IPS-15b (cell line): Measurements from ENCODE around the gene VAMP2.
A peak's percentile ranks its signal among the peaks of the same experiment; 100 is the strongest.

Experiments used
- H3K27me3 ChIP-seq: one replicate; pipeline ENCODE4 v1.6.1; 2013; ENCODE audit warnings: low read length; ENCODE audit not compliant: control insufficient read depth, insufficient read depth
- H3K36me3 ChIP-seq: one replicate; pipeline ENCODE4 v1.6.1; 2013; ENCODE audit warnings: low read length; ENCODE audit not compliant: control insufficient read depth, insufficient read depth
- H3K4me1 ChIP-seq: one replicate; pipeline ENCODE4 v1.6.1; 2013; ENCODE audit warnings: mild to moderate bottlenecking, low read length; ENCODE audit not compliant: control insufficient read depth, insufficient read depth
- H3K4me3 ChIP-seq: one replicate; pipeline ENCODE4 v1.5.1; 2013; ENCODE audit warnings: low read depth, low read length
- H3K9ac ChIP-seq: one replicate; pipeline ENCODE4 v1.6.1; 2013; ENCODE audit warnings: low read depth, mild to moderate bottlenecking, low read length
- H3K9me3 ChIP-seq: one replicate; pipeline ENCODE4 v1.6.1; 2013; ENCODE audit warnings: mild to moderate bottlenecking, low read length; ENCODE audit not compliant: control insufficient read depth, insufficient read depth

VAMP2 gene

GRCh38 chr17:8121681-8122421 lies 40.9 kb downstream of the VAMP2 start:
- H3K4me3 ChIP-seq = peak overlapping the region; percentile 100
- peaks cover 9% of the 10 kb centered on the region for H3K4me1 ChIP-seq
- H3K27me3 ChIP-seq = peaks cover 54% of the 10 kb centered on the region
- no peak overlapping the region for H3K9ac ChIP-seq
- H3K36me3 ChIP-seq = no peaks in the 10 kb centered on the region
- no peaks in the 10 kb centered on the region for H3K9me3 ChIP-seq

GRCh38 chr17:8121407-8121680 lies 41.4 kb downstream of the VAMP2 start:
- Histone ChIP-seq H3K27me3 (peaks cover 57% of the 10 kb centered on the region), H3K36me3 (no peaks in the 10 kb centered on the region), H3K4me1 (peaks cover 9% of the 10 kb centered on the region), H3K9ac (no peak overlapping the region), H3K4me3 (peak overlapping the region; percentile 100), H3K9me3 (no peaks in the 10 kb centered on the region)

GRCh38 chr17:8120520-8121406 lies 42.0 kb downstream of the VAMP2 start:
- H3K9me3 ChIP-seq = no peaks in the 10 kb centered on the region
- H3K9ac ChIP-seq = peak overlapping the region; percentile 47
- peak overlapping the region; percentile 100 for H3K4me3 ChIP-seq
- H3K4me1 ChIP-seq = peaks cover 9% of the 10 kb centered on the region
- no peaks in the 10 kb centered on the region for H3K36me3 ChIP-seq
- H3K27me3 ChIP-seq = peaks cover 60% of the 10 kb centered on the region

GRCh38 chr17:8119581-8120519 lies 42.9 kb downstream of the VAMP2 start:
- Histone ChIP-seq H3K4me3 (peak overlapping the region; percentile 100), H3K9me3 (no peaks in the 10 kb centered on the region), H3K27me3 (peaks cover 64% of the 10 kb centered on the region), H3K4me1 (peaks cover 6% of the 10 kb centered on the region), H3K9ac (peak overlapping the region; percentile 47), H3K36me3 (no peaks in the 10 kb centered on the region)

GRCh38 chr17:8118769-8119580 lies 43.8 kb downstream of the VAMP2 start:
- Histone ChIP-seq H3K36me3 (no peaks in the 10 kb centered on the region), H3K4me1 (peaks cover 2% of the 10 kb centered on the region), H3K27me3 (peaks cover 64% of the 10 kb centered on the region), H3K9ac (peak overlapping the region; percentile 47), H3K9me3 (no peaks in the 10 kb centered on the region), H3K4me3 (peak overlapping the region; percentile 100)

GRCh38 chr17:8117980-8118768 lies 44.6 kb downstream of the VAMP2 start, which contains the start of gene ALOXE3:
Gene ALOXE3, minus strand, starts transcription at chr17:8118514. Its CDS starts 524 bp downstream, at chr17:8117990.
- no peaks in the 10 kb centered on the region for H3K36me3 ChIP-seq
- peaks cover 57% of the 10 kb centered on the region for H3K27me3 ChIP-seq
- H3K9ac ChIP-seq = peak within 1 kb of the TSS; percentile 47
- H3K4me1 ChIP-seq = peaks cover under 1% of the 10 kb centered on the region
- no peaks in the 10 kb centered on the region for H3K9me3 ChIP-seq
- peak within 1 kb of the TSS; percentile 100 for H3K4me3 ChIP-seq

- no peaks in the 10 kb centered on the region for H3K9me3 ChIP-seq
- no peak overlapping the region for H3K9ac ChIP-seq
- H3K27me3 ChIP-seq = peaks cover 57% of the 10 kb centered on the region
- H3K4me1 ChIP-seq = no peaks in the 10 kb centered on the region
- peak overlapping the region; percentile 100 for H3K4me3 ChIP-seq
- H3K36me3 ChIP-seq = no peaks in the 10 kb centered on the region
These were observed 45.3 kb downstream of the VAMP2 start for GRCh38 chr17:8117367-8117979.

- H3K9me3 ChIP-seq = no peaks in the 10 kb centered on the region
- no peak overlapping the region for H3K4me3 ChIP-seq
- no peak overlapping the region for H3K9ac ChIP-seq
- no peaks in the 10 kb centered on the region for H3K4me1 ChIP-seq
- no peaks in the 10 kb centered on the region for H3K36me3 ChIP-seq
- peaks cover 61% of the 10 kb centered on the region for H3K27me3 ChIP-seq
These were observed 46.0 kb downstream of the VAMP2 start for GRCh38 chr17:8116776-8117175.

GRCh38 chr17:8110907-8111306 lies 51.8 kb downstream of the VAMP2 start:
- Histone ChIP-seq H3K9me3 (no peaks in the 10 kb centered on the region), H3K9ac (no peak overlapping the region), H3K27me3 (peaks cover 70% of the 10 kb centered on the region), H3K4me1 (peaks cover 3% of the 10 kb centered on the region), H3K4me3 (no peak overlapping the region), H3K36me3 (no peaks in the 10 kb centered on the region)

GRCh38 chr17:8110456-8110804 lies 52.3 kb downstream of the VAMP2 start:
- H3K4me1 ChIP-seq = peaks cover 3% of the 10 kb centered on the region
- no peak overlapping the region for H3K9ac ChIP-seq
- peaks cover 66% of the 10 kb centered on the region for H3K27me3 ChIP-seq
- H3K9me3 ChIP-seq = no peaks in the 10 kb centered on the region
- no peaks in the 10 kb centered on the region for H3K36me3 ChIP-seq
- H3K4me3 ChIP-seq = peak overlapping the region; percentile 89
